Activated CD4-positive, alpha-beta T cell treated with anti-CD3 and anti-CD28 coated beads, Interleukin-2, Interleukin-6, amounts not matched to agents 100 ng/mL and 50 ng/mL, durations not matched to agents 16 hours and 8 hours (primary cell): Measurements from ENCODE around the gene MYO15A.
A peak's percentile ranks its signal among the peaks of the same experiment; 100 is the strongest.

Experiments used
- DNase-seq: peaks from one replicate; pipeline ENCODE4 v3.0.0-alpha.2; 2020

MYO15A gene

DNA sequence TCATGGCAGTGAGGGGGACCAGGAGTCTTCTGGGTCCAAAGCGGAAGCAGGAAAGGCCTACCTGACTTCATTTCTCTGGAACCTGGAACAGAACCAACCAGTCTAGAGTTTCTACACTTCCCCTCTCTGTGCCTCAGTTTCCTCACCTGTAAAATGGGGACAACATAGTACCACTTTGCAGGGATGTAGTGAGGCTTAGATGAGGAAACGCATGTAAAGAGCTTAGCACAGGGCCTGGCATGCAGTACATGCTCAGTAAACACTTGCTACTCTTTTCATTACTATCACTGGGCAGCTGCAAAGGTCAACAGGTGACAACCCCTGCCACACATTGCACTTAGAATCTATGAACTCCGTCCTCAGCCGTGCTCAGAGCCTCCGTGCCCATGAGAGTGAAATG lies 24.2 kb downstream of the MYO15A start:
- DNase-seq, result no peak

DNA sequence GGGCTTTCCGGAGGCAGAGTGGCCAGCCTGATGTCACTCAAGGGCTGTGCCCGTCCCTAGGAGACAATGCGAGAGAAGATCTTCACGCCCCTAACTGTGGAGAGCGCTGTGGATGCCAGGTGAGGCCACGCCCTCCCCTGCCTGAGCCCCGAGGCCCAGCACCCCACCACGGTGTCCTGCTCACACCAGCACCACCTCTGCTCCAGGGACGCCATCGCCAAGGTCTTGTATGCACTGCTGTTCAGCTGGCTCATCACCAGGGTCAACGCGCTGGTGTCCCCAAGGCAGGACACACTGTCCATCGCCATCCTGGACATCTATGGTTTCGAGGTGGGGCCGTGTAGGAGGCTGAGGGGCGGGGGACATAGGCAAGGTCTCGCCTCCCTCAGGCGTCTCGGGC lies 27.8 kb downstream of the MYO15A start:
- DNase-seq, result no peak

DNA sequence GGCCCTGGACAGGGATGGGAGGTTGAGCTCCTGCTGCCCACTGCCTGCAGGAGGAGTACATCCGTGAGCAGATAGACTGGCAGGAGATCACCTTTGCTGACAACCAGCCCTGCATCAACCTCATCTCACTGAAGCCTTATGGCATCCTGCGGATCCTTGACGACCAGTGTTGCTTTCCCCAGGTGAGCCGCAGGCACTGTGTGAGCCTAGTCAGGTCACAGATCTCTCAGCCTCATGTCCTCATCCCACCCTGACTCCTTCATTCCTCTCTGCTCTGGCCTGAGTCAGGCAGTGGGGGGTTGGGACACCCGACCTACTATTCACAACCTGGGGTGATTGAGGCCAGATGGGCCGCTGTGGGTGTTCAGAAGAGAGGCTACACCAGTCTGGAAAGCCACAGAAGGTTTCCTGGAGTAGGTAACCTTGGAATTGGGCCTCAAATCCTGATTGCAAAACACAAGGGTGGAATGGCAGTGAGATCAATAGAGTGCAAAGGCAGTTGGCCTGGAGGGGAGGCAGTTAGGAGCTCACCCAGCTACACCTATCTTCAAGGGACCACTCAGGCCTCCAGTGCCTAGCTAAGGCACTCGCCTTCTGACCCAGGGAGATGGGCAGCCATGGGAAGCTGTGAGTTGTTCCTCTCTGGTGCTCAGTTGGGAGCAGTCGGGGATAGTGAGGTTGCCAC lies 29.7 kb downstream of the MYO15A start:
- no peak for DNase-seq

DNA sequence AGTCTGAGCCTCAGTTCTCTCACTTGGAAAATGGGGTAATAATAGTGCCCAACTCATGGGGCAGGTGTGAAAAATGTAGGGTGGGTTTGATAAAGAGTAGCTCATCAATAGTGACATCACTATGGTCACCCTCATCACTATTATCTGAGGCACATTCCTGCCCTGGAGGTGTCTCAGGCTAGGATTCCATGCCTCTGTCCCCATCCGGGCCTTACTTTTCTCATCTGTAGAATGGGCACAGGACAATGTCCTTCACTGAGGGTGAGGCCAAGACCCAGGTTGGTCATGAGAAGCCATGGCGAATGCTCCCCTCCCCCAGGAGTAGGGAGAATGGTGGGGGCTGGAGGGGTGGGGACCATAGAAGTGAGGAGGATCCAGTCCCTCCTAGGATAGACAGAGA lies 30.5 kb downstream of the MYO15A start:
- DNase-seq, result no peak

DNA sequence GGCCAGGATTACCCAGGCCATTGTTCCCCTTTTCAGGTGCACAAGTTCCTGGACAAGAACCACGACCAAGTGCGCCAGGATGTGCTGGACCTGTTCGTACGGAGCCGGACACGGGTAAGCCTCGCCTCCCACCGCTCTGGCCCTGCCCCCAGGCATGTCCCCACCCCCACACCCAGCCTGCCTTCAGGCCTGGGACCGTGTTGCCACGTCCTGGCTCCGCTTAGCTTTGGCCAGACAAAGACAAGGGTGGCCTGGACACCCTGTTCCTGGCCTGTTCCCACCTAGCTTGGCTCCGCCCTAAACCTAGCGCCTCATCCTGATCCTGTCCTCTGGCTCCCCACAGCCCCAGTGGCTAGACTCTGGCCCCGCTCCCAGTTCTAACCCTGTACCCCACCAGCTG lies 30.9 kb downstream of the MYO15A start:
- DNase-seq, result no peak

DNA sequence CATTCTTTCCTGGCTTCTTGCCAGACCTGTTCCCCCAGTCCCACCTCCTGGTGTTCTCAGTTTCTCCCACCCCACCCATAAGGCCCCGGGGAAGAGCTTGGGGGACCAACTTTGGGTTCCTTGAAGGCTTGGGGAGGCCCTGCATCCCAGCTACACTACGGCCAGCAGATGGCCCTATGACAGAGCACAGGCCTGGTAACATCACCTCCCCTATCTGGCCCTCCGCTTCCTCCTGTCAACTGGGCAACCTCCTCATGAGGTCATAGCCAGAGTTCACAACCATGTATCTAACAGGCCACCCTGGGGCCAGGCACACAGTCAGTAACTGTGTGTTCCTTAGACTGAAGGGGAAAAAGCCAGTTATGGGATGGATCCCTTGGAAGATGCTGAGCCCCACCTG lies 31.4 kb downstream of the MYO15A start:
- no peak for DNase-seq

DNA sequence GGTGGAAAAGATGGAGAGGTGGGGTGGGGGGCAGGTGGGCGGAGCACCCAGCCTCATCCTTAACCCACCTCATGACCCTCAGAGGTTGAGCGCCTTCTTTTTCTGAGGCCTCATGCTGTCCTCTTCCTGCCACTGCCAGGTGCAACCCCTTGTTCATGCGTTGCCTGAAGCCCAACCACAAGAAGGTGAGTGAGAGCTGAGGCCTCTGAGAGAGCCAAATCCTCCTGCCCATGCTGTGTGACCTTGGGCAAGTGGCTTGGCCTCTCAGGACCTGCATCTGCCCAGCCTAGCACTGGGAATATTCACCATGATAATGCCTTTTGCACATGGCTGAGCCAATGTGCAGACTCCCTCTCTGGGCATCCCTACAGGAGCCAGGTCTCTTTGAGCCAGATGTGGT lies 32.1 kb downstream of the MYO15A start:
- DNase-seq, result no peak

DNA sequence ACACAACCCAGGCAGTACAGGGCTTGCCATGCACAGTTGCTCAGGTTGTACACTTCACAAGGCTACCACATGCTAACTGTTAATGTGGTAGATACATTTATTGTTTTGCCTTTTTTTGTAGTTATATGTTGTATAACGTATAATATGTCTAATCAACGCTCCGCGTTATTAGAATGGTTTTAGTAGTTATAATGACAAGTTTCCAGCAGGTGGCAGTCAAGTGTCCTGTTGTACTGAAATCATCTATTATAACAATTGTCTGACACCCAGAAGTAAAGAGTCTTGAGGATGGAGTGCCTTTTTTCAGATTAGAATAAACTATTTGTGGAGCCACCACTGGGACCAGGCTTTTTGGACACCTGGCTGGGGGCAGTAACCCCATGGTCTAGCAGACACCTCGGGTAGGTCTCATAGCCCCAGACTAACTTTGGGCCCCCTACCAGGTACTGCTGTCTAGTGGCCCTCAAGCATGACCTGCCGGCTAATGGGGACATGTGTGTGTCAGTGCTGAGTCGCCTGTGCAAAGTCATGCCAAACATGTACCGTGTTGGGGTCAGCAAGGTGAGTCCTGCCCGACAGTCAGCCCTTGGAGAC lies 32.8 kb downstream of the MYO15A start:
- DNase-seq, result peak; percentile 65

DNA sequence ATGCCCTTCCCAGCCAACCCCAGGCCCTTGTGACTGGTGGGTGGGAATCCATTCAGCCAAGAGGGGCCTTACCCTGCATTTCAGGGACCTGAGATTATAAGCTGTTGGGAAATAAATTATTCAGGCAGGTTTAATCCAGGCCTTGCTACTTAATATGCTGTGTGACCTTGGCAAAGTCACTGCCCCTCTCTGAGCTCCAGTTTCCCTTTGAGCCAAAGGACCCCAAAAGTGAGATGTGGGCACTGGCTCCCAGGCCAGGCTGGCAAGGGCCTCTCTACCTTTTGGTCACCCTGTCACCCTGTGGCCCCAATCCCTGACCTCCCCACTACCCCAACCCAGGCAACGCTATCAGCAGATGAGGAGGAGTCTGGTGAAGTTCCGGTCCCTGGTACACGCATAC lies 33.9 kb downstream of the MYO15A start:
- DNase-seq, result no peak

DNA sequence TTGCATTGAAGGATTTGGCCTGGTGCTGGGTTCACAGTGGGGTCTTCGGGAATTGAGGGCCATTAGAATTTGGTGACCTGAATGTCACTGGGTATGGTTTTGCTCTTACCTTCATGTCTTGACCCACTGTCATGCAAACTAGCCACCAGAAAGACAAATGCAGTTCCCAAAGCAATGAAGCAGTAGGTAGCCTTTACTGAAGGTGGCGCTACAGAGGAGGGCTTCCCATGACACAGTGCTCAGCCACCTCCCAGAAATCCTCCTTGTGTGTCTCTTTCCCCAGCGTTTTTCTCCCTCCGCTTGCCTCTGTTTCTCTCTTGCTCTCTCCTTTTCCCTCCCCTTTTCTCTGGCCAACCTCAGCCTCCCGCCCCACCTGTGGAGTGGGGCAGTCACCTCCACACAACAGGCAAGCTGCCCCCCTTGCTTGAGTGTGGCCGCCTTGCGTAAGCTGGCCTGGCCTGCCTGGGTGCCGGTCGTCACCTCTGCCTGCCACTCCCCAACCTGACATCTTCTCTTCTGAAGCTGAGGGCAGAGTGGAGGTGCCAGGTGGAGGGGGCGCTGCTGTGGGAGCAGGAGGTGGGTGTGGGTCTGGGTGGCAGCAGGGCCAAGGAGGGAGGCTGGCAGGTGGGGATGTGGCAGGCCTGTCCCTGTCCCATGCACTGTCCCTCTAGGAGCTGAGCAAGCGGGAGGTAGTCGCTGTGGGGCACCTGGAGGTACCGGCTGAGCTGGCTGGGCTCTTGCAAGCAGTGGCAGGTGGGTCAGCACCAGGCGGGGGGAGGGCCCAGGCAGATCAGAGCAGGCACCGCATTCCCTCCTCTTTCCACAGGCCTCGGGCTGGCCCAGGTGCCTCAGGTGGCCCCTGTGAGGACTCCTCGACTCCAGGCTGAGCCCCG lies 34.7 kb downstream of the MYO15A start:
- no peak for DNase-seq

DNA sequence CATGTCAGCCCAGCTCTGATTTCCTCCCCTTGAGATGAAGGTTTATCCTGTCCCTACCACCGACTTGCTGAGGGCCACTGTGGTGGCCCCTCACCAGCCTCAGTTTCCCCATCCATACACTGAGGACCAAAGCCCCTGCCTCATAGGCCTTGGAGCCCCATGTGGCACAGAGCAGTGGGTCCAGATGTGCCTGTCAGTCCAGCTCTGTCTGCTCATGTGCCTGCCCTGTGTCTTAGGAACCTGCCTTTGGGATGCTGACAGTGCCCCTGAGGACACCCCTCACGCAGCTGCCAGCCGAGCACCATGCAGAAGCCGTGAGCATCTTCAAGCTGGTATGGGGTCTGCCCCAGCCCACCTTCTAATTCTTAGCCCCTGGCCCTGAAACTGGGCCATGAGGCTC lies 35.7 kb downstream of the MYO15A start:
- no peak for DNase-seq

DNA sequence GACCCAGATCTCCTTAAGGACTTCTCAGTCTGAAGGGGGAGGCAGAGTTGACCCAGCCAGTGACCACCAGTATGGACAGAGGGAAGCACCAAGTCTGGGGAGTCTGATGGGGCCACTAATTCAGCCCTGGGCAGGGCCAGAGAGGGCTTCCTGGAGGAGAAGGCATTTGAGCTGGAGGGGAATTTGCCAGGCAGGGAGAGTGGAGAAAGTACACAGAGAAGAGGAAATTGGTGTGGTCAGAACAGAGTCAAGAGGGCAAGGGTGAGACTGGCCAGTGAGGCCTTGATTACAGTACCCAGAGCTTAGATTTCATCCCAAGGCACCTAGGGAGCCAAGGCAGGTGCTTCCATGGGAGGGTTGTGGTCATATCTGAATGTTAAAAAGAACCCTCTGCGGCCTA lies 36.3 kb downstream of the MYO15A start:
- no peak for DNase-seq

DNA sequence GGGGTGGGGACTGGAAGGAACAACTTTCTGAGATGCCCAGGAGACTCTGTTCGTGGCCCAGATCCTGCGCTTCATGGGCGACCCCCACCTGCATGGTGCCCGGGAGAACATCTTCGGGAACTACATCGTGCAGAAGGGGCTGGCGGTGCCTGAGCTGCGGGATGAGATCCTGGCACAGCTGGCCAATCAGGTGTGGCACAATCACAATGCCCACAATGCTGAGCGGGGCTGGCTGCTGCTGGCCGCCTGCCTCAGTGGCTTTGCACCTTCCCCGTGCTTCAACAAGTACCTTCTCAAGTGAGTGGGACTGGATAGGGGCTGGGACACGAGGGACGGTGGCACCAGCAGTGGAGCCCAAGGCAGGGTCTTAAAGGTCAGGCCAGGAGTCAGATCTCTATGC lies 37.3 kb downstream of the MYO15A start:
- DNase-seq, result no peak

DNA sequence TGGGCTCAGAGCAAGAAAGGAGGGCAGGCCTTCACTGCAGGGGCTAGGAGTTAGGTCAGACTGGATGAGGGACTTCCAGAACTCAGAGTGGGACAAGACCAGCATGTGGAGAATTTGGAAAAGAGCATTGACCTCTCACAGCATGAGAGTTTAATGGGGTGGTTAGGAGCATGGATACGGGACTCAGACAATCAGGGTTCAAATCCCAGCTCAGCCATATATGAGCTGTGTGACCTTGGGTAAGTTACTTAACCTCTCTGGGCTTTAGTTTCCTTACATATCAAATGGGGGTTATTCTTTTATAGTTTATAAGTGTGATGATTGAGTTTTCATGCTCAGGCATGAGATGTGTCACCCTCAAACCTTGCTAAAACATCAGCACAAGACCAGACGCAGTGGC lies 37.7 kb downstream of the MYO15A start:
- no peak for DNase-seq

DNA sequence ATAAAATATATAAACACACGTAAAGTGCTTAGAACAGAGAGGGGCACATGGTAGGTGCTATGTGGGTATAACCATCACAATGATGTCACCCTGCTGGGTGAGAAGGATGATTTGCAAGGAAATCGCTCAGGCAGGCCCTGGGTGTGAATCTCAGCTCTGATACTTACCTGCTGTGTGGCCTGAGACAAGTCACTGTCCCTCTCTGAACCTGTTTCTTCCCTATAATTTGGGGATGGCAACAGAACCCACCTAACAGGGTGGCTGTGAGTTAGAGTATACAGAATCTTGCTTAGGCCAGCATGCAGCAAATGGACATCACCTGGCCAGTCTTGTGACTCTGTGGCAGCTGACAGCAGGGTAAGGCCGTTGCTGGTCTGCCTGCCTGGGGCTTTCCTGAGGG lies 38.4 kb downstream of the MYO15A start:
- DNase-seq, result no peak

DNA sequence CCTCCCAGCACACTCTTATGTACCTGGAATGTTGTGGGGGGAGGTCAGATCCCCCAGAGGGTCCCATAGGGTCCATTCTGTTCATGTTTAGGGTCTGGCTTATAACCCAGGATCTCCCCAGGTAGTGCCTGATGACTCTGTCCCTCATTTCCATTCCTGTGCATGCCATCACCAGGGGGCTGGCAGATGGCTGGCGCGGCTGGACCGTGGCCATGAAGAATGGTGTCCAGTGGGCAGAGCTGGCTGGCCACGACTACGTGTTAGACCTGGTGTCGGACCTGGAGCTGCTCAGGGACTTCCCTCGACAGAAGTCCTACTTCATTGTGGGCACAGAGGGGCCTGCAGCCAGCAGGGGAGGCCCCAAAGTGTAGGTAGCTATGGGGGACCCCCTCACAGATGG lies 40.0 kb downstream of the MYO15A start:
- no peak for DNase-seq

DNA sequence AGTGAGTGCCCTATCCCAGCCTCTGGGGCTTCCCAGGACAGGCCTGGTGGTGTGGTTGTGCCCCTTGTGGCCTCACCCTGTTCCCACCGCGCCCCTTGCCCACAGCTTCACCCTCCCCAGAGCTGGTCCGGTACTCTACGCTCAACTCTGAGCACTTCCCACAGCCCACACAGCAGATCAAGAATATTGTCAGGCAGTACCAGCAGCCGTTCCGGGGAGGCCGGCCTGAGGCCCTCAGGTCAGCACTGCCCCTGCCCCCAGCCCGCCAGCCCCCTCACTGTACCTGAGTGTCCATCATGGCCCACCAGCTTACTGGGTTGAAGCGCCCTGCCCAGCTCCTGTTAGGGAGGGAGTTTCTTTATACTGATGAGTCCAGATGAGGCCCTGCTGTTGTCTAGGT lies 42.7 kb downstream of the MYO15A start:
- no peak for DNase-seq

DNA sequence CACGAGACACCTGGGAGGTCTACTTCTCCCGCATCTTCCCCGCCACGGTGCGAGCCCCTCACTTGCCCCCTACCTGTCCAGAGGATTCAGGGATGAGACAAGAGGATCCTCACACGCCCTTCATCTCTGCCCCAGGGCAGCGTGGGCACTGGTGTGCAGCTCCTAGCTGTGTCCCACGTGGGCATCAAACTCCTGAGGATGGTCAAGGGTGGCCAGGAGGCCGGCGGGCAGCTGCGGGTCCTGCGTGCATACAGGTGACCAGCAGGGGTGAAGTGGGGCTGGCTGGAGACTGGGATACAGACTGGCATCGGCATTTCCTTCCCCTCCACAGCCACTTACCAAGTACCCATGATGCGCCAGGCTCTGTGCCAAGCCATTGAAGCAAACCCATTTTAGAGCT lies 46.6 kb downstream of the MYO15A start:
- DNase-seq, result no peak

DNA sequence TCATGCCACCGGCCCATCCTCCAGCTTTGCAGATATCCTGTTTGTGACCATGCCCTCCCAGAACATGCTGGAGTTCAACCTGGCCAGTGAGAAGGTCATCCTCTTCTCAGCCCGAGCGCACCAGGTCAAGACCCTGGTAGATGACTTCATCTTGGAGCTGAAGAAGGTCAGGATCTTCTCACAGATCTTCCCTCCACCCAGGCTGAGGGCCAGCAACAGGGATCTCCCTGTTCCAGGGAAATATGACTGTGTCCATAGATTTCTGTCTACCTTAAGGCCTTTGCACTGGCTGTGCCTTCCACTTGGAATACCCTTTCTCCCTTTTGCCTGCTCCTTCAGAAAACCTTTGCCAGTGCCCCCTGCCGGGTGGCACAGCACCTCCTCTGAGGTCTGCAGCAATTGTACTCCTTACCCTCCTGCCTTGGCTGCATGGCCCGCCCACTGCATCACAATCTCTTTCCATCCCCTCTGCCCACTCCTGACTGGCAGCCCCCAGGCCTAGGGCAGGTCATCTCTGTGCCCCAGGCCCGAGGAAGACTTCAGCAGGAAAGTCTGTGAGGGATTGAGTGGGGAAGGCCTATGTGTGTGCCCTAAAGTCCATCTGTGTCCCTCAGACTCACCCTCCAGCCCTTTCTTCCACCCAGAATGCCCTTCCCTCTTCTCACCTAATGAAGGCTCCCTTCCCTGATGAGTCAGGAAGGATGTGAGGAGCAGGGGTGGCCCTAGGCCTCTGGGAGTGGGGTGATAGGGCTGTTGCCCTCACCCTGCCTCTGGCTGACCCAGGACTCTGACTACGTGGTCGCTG lies 47.8 kb downstream of the MYO15A start:
- no peak for DNase-seq

DNA sequence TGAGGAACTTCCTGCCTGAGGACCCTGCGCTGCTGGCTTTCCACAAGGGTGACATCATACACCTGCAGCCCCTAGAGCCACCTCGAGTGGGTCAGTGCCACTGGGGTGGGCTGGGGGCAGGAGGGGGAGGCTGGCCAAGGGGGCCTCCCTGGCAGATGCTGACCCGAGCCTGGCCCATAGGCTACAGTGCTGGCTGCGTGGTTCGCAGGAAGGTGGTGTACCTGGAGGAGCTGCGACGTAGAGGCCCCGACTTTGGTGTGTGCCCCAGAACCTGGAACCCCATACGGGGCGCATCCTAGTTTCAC lies 48.4 kb downstream of the MYO15A start:
- DNase-seq, result no peak

DNA sequence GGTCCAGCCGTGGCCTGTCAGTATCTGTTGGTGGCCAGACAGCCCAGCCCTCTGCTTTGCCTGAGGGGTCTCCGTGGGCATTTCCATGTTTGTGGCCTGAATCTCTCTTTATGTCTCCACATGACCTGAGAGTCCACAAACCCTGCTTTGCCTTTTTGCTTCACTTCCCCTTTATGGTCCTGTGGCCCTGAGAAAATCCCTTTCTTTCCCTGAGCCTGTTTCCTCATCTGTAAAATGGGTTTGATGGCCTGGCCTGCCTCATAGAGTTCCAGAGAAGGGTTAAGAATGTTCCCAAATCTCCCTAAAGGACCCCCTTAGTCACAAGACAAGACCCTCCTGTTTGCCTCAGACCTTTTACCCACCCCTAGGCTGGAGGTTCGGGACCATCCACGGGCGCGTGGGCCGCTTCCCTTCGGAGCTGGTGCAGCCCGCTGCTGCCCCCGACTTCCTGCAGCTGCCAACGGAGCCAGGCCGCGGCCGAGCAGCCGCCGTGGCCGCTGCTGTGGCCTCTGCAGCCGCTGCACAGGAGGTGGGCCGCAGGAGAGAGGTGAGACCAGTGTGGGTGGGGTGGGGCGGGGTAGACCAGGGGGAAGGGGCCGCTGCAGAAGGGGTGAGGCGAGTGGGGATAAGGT lies 48.9 kb downstream of the MYO15A start:
- DNase-seq, result no peak

DNA sequence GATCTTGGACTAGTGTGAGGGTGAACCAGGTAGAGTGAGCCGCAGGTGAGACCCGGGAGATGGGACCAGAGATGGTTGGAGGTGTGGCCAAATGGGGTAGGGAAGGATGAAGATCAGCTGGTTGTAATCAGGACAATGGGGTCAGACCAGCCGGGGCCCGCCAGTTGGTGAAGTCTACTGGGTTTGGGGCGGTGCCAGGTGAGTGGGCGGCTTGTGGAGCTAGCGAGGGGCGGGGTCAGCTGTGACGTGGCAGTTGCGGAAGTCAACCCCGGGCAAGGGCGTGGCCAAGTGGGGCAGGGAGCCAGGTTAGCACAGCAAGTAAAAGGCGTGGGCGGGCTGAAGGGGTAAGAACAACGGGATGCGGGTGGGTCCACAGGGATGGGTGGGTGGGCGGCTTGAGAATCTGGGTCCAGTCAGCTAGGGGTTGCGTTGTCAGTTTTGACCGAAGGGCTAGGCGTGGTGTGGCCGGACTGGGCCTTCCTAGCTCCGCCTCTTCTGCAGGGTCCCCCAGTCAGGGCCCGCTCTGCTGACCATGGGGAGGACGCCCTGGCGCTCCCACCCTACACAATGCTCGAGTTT lies 49.6 kb downstream of the MYO15A start:
- peak; percentile 92 for DNase-seq
